IPS-18c (cell line): ENCODE measurements around the gene CPEB2.

Experiments
- H3K4me3 ChIP-seq: 2 replicates; pipeline ENCODE4 v1.7.0; 2013; ENCODE audit warnings: low read depth, mild to moderate bottlenecking, low read length, moderate library complexity; ENCODE audit not compliant: insufficient read depth
- H3K9me3 ChIP-seq: one replicate; pipeline ENCODE4 v1.6.1; 2013; ENCODE audit warnings: mild to moderate bottlenecking, low read length, moderate library complexity; ENCODE audit not compliant: control insufficient read depth, insufficient read depth

Gene CPEB2

DNA sequence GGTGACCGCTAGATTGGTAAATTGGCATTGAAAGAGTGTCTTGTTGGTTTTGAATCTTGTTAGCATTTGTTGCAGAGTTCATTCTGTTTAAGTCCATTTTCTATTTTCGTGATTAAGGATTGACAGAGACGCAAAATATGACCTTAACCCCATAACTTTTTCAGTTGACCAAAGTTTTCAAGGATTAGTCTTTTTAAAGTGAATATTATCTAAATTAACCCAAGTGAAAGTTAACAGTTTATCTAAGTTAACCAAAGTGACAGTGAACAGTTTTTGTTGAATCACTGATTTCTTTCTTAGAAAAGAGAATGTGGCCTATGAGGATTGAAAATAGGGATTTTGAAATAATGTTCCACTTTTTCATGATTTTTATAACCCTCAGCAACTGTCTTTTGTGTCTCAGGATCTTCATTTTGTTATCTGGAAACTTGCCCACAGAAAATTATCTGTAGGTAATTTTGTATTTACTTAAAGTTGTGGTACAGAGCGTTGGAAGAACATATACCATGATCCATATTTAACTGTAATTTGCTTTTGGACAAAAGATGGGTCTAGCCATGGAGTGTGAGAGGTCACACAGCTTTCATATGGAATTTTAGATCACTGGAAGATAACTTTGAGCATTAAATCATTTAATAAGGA is 3.3 kb downstream of the CPEB2 start:
- Histone ChIP-seq H3K4me3 (peak overlapping the region; percentile 72; the same call in 1 of the 2 replicates), H3K9me3 (peaks cover 3% of the 10 kb centered on the region)

DNA sequence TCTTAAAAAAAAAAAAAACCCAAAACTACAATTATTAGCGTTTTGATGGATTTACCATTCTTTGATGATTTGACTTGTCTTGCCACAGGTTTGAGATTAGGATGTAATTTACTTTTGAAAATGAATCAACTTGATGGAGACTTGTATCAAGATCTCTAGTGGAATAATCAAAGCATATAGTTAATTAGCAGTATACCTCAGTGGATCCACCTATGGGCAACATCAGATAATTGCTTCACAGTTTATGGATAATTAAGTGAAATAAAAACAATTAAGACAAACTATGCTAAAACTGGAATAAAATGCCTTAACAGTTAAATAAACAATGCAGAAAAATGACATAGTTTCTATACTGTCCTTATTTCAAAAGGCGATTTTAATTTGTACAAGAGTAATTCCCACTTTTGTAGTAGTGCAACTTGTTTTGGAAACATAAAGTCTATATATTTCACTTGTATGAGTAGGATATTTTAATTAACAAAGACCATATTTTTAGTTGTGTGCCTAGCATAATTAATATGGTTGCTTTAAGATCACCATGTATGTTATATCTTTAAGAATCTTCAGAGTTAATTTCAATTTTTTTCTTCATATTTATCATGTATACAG is 4.2 kb downstream of the CPEB2 start:
- Histone ChIP-seq H3K9me3 (peaks cover 3% of the 10 kb centered on the region), H3K4me3 (no peak overlapping the region)

DNA sequence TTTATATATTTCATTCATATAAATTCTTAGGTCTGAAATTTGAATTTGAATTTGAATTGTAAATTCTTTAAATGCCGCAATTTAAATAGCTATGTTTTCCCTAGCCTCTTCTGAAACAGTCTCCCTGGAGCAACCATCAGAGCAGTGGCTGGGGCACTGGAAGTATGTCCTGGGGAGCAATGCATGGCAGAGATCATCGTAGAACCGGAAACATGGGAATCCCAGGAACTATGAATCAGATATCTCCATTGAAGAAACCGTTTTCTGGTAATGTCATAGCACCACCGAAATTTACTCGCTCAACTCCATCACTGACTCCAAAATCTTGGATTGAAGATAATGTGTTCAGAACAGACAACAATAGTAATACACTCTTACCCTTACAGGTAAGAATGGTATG is 4.9 kb downstream of the CPEB2 start:
- Histone ChIP-seq H3K4me3 (no peak overlapping the region), H3K9me3 (peaks cover 3% of the 10 kb centered on the region)

DNA sequence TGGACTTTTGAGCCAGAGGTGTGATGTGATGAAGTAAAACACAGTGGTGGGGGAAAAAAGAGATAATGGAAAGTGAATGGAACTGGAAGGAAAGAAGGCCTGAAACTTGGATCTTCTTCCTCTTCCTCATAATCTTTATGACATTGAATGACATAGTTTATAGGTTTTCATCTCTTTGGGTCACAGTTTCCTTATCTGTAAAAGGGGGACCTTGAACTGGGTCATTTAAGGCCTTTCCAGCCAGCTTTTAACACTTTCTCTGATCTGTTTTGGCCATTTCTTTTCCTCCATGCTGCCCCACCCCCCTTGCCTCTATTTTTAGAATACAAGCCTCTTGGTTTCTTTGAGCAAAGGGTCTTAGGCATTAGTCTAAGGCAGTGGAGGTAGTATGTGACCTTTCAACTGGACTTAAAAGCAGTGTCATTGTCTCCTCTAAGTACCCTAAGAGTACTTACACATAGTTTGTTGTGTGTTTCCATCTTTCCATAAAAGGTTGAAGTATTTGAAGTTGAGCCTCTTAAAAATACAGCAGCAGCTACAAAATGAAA is 7.8 kb downstream of the CPEB2 start:
- Histone ChIP-seq H3K4me3 (no peak overlapping the region), H3K9me3 (no peaks in the 10 kb centered on the region)

DNA sequence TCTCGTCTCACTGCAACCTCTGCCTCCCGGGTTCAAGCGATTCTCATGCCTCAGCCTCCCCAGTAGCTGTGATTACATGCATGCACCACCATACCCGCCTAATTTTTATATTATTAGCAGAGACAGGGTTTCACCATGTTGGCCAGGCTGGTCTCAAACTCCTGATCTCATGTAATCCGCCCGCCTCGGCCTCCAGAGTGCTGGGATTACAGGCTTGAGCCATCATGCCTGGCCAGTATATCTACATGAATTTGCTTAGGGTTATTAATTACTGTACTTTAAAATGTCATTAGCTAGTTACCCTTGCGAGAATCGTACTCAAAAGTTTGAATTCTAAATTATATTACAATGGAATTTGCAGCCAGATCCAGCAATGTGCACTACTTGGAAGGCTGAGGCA is 8.9 kb downstream of the CPEB2 start:
- H3K4me3 ChIP-seq: no peak overlapping the region
- H3K9me3 ChIP-seq: no peaks in the 10 kb centered on the region

DNA sequence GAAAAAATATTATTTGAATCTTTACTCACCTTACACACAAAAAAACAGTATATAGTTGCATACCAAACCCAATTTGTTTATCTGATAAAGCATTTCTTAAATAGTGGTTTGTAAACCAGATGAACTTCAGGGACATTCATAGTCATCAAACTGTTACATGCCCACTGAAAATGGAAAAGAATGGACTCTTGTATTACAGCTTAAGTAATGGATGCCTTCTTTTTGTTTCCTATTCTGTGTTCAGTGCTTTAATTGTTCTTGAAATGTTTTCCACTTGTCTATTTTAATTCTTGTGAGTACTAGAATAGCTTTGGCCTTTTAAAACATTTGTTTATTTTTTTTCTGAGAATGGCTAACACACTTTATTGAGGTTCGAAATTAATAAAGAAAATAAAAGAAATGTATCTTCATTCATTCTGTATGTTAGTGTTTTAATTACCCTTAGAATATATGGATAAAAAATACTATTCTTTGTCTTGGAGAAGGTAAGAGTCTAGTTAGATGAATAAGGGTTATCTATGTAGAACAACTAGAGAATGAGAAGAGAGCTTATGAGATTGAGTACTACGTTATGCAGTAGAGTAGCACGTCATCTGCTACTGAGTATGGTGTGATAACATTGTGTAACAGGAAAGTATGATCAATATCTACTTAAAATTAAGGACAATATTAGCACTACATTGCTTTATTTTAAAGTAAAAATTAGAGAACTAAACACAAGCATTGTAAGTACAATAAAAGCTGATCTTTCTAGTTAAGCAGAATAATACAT is 9.9 kb downstream of the CPEB2 start:
- Histone ChIP-seq H3K9me3 (no peaks in the 10 kb centered on the region), H3K4me3 (no peak overlapping the region)

DNA sequence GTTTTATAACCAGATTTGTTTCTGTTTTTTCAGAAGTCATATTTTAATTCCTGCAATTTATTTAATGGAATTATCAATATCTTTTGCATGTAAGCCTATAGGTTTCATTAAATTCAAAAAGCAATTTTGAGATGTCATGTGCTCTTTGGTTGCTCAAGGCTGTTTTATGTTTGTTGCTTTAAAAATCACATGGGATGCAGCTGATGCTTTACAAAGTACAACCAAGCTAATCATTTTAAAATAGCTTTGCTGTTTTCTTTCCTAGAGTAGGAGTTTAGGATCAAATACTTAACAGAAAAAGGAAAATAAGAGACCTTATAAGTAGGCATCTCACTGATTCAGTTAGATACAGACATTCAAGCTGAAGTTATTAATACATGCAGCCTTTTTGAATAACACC is 11.3 kb downstream of the CPEB2 start:
- H3K4me3 ChIP-seq: no peak overlapping the region
- no peaks in the 10 kb centered on the region for H3K9me3 ChIP-seq

DNA sequence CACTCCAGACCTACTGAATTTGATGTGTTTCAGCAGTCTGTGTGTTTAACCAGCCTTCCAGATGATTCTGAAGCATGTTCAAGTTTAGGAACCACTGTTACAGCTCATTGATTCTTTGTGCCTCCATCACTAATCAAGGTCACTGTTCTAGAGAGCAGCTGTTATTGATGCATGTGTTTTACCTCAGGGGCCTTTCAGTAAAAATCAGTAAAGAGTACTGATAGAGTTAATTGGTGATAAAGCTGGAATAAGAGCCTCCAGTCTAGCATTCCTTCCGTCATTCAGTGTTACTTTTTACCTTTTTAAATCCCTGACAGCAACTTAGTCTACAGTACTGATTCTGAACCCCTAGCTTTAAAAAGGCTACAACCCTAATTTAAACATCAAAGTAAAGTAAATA is 12.9 kb downstream of the CPEB2 start:
- H3K9me3 ChIP-seq: no peaks in the 10 kb centered on the region
- no peak overlapping the region for H3K4me3 ChIP-seq

DNA sequence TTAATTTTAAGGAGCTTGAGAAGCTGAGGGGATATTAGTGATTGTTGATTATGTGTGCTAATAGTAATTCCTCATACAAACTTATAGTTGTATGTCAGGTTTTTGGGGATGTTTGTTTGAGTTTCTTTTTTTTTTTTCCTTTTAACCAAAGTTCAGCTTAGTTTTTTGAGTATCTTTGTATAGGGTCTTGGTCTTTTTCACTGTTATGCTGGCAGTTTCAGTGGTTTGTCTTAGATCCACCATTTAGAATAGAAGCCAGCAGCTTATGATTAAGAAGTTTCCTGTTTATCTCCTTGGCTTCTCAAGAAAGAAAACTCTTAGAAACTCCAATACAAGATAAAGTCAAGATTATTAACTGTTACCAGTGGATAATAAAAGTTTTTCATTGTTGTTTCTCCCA is 16.1 kb downstream of the CPEB2 start:
- no peaks in the 10 kb centered on the region for H3K9me3 ChIP-seq
- H3K4me3 ChIP-seq: no peak overlapping the region

DNA sequence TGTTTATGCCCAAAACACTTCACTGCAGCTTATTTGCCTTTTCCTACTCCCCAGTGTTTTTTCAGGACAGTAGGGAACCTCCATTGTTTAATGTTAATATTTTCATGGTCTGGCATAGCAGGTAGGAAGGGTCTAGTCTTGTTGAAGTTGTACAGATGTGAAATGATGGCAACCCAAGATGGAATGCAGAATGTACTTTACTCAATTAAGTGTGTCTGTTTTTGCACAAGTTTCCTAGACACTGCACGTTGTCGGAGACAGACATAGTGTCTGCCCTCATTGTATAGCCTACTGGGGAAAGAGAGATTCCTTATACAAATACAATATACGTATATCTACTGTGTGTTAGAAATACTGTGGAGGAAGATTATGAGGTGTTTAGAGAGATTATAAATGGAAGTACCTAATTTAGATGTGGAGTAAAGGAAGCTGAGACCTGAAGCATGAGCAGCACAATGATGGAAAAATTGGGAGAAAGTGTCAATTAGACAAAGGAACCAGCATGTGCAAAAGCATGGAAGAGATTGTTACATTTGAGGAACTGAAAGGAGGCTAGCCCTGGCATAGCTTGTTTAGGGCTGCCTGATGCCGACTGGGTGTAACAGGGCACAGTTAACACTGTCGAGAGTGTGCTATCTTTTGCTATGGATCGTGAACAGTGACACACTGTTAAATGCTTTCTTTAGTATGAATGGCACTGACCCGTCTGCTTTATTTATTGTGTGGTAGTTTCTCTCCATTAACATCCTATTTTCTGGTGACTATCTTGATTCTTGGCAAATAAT is 18.4 kb downstream of the CPEB2 start:
- H3K9me3 ChIP-seq: no peaks in the 10 kb centered on the region
- no peak overlapping the region for H3K4me3 ChIP-seq

DNA sequence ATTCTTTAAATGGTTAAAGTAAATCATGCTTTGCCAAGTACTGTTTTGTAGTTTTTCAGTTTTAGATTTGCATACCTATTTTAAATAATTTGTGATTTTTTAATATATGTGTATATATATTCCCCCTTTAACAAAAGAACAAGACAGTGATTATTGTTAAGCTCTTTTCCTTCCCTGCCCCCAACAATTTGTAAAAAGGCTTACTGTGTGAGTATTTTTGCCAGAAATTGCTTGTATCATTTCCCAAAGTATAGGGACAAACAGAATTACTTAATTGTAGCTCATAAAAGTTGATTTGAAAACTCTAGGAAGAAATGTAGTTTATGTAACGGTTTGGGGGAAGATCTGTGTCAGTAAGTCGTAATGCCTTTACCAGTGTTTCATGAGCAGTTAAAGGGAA is 19.0 kb downstream of the CPEB2 start:
- Histone ChIP-seq H3K9me3 (no peaks in the 10 kb centered on the region), H3K4me3 (no peak overlapping the region)

DNA sequence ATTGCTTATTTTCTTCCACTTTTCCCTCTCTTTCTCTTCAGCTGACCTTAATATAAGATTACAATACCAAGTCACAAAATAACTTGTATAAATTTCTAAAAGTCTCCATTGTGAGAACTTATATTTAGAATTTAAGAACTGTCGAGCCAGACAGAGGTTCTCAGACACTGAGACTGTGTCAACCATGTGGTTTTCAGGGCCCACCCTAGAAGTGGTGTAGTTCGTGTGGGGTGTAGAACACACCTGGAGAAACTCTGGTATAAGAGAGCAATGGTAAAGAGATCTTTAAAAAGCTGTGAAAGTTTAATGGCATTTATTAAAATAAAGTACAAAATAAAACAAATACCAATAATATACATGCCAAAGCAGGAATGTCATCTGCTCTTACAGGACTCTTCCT is 19.7 kb downstream of the CPEB2 start:
- Histone ChIP-seq H3K4me3 (no peak overlapping the region), H3K9me3 (no peaks in the 10 kb centered on the region)

DNA sequence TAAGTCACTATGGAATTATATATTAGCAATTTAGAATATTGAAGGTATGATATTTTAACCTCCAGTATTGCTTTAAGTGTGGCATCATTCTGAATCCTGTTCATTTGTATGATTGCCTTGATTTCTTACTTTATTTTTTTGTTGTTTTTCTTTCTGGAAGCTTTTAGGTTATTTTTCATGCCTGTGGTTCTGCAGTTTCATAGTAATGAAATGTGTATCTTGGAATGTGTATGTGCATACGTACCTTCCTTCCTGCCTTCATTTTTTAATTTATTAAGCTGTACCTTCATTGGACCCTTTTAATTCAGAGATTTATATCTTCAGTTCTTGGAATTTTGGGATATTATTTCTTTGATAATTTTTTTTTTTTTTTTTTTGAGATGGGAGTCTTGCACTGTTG is 22.1 kb downstream of the CPEB2 start:
- H3K9me3 ChIP-seq: no peaks in the 10 kb centered on the region
- no peak overlapping the region for H3K4me3 ChIP-seq

DNA sequence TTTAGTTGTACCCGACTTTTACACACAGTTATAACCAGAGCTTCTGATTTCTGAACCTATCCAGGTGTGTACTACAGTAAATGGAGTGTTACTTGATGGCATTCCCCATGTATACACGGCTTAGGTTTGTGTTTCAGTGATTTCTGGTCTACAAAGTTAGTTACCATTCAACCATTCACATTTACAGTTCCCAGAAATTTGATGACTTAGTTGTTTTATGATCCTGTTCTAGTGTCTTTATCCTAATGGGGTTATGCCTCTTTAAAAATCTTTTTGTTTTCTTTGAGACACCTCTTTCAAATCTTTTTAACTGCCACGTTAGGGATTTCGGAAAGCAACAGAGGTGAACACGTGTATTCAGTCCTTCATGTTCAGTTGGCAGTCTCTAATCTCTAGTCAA is 23.4 kb downstream of the CPEB2 start:
- no peak overlapping the region for H3K4me3 ChIP-seq
- no peaks in the 10 kb centered on the region for H3K9me3 ChIP-seq

DNA sequence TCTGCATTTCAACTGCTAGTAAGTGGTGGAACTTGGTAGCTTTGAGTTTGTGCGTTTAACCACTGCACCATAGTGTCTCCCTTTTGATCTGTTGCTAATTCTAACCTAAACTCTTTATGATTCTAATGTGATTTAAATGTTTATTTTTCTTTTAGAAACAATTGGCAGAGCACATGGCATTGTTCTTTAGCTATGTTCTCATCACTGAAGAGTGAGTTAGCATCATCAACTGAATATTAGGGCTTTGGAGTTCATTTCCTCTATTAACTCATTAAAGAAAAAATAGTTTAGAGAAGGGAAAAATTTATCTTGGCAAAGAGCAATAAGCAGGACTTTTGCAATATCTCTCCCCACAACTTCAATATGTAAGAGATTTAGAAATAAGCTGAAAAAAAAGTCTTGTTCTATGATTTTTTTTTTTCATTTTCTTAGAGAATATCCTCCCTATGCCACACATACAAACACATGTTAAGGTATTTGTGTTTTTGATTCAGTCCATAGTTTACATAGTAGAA is 25.7 kb downstream of the CPEB2 start:
- Histone ChIP-seq H3K9me3 (no peaks in the 10 kb centered on the region), H3K4me3 (no peak overlapping the region)

DNA sequence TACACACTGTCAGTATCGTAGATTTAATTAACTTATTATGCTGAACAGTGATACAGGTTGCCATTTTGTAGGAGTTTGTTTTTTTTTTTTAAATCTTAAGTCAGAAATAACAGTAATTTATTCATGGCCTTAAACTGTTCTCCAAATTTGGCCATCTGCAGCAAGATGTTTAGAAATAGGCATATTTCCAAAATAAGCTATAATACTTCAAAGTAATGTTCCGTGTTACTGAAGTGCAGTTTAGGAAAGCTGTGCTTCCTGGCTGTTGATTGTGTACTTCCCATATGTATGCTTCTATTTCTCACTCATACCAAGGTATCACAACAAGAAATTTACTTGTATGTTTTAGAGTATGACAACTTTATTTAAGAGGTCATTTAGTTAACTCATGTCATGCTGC is 28.9 kb downstream of the CPEB2 start:
- Histone ChIP-seq H3K4me3 (no peak overlapping the region), H3K9me3 (no peaks in the 10 kb centered on the region)

DNA sequence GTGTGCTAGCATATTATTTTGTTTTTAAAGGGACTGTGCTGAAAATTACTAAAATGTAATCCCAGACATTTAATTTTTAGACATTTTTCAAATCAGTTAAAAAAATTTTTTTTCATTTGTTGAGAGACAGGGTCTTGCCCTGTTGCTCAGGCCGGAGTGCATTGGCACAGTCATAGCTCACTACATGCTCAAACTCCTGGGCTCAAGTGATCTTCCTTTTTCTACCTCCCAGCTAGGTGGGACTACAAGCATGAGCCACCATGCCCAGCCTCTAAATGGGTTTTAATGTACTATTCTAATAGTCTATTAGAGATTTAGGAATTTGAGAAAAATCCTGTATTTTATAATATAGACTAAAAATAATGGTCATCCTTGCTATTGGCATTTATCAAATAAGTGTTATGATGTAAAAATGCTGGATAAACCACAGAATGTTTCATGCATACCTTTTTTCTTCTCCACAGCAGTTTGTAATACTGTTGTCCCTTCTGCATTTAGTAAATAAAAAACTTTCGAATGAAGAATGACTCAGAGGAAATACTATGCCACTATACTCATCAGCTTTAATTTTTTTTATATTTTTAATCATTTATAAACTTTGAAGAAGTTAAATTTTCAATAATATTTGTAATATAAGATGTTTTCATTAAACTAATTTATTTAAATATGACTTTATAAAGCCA is 29.9 kb downstream of the CPEB2 start:
- no peak overlapping the region for H3K4me3 ChIP-seq

More for the DNA sequence above, 29.9 kb downstream of the CPEB2 start:
- no peaks in the 10 kb centered on the region for H3K9me3 ChIP-seq
